Endothelial cell (in vitro differentiated cells): ENCODE measurements around the gene SLCO3A1. TPM values are rescaled to one million over a fixed set of nuclear protein-coding genes. Genes with fewer than 3 reads are reported as not detected.

Experiments used
- DNase-seq: peaks from one replicate; pipeline ENCODE4 v3.0.0; 2021; ENCODE audit warnings: low spot score
- H3K27ac Mint-ChIP-seq: one replicate; pipeline ENCODE4 v1.8.0; 2021; ENCODE audit warnings: mixed read lengths, inconsistent platforms; ENCODE audit not compliant: unreplicated experiment
- H3K27me3 Mint-ChIP-seq: one replicate; pipeline ENCODE4 v1.8.0; 2021; ENCODE audit warnings: mild to moderate bottlenecking, moderate library complexity, mixed read lengths, inconsistent platforms; ENCODE audit not compliant: unreplicated experiment
- H3K36me3 Mint-ChIP-seq: one replicate; pipeline ENCODE4 v1.8.0; 2021; ENCODE audit warnings: mild to moderate bottlenecking, low read depth, mixed read lengths, inconsistent platforms; ENCODE audit not compliant: unreplicated experiment
- H3K4me1 Mint-ChIP-seq: one replicate; pipeline ENCODE4 v1.8.0; 2021; ENCODE audit warnings: mild to moderate bottlenecking, mixed read lengths, inconsistent platforms; ENCODE audit not compliant: unreplicated experiment
- H3K4me3 Mint-ChIP-seq: one replicate; pipeline ENCODE4 v1.8.0; 2021; ENCODE audit warnings: mild to moderate bottlenecking, mixed read lengths, inconsistent platforms; ENCODE audit not compliant: unreplicated experiment
- H3K9me3 Mint-ChIP-seq: one replicate; pipeline ENCODE4 v1.8.0; 2021; ENCODE audit warnings: mixed read lengths, inconsistent platforms; ENCODE audit not compliant: unreplicated experiment
- total RNA-seq: library from RNA; stranded (reverse); fragmentation: NEBNext Ultra II Directional; extraction: Animal tissue kit (Norgen Biotek cat#: 25700); gene quantifications from one replicate; pipeline ENCODE4 v1.2.1, GENCODE V29; 2021; ENCODE audit not compliant: unreplicated experiment
- TF ChIP-seq, protein P1 (sequence below): fragments of 200-600 bp; sonication (generic); IDR thresholded peaks from one replicate; pipeline ENCODE4 v1.5.0; 2021; ENCODE audit warnings: antibody characterized with exemption; ENCODE audit not compliant: unreplicated experiment

Gene SLCO3A1
- total RNA-seq, 1 donor from 2014 or later = 30.9 TPM

GRCh38 chr15:91852741-91853510, 582 bp upstream of the SLCO3A1 start:
- DNase-seq = peak; percentile 76
- Mint-ChIP-seq H3K27me3 (peaks cover 7% of the 10 kb centered on the region), H3K4me3 (peak overlapping the region; percentile 91), H3K9me3 (no peaks in the 10 kb centered on the region), H3K27ac (no peak overlapping the region), H3K36me3 (no peaks in the 10 kb centered on the region), H3K4me1 (peaks cover 25% of the 10 kb centered on the region)
- TF ChIP-seq, protein P1, sequence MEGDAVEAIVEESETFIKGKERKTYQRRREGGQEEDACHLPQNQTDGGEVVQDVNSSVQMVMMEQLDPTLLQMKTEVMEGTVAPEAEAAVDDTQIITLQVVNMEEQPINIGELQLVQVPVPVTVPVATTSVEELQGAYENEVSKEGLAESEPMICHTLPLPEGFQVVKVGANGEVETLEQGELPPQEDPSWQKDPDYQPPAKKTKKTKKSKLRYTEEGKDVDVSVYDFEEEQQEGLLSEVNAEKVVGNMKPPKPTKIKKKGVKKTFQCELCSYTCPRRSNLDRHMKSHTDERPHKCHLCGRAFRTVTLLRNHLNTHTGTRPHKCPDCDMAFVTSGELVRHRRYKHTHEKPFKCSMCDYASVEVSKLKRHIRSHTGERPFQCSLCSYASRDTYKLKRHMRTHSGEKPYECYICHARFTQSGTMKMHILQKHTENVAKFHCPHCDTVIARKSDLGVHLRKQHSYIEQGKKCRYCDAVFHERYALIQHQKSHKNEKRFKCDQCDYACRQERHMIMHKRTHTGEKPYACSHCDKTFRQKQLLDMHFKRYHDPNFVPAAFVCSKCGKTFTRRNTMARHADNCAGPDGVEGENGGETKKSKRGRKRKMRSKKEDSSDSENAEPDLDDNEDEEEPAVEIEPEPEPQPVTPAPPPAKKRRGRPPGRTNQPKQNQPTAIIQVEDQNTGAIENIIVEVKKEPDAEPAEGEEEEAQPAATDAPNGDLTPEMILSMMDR = peak; percentile 90

DNA sequence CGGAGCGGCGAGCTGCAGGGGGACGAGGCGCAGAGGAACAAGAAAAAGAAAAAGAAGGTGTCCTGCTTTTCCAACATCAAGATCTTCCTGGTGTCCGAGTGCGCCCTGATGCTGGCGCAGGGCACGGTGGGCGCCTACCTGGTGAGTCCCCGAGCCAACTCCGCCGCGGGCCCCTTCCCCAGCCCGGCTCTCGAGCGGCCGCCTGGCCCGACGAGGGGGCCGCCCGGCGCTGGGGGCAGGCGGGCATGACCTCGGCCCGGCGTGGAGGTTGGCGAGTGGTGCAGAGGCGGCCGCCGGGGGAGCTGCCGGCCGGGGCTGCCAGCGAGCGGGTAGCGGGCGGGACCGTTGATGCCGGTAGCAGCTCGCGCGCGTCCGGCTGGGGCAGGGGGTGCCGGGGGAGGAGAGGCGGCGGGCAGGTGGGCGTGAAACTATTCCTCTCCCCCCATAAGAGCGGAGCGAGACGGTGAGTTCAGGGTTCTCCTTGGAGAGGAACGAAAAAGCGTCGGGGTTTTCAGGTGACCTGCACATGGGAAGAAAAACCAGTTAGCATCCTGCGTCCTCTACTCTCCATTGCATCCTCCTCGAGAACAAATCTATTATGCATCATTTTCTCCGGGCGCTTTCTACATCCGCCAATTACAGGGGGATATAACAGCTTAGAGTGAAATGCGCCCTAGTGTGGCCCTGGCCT, 585 bp downstream of the SLCO3A1 start:
- Mint-ChIP-seq H3K36me3 (no peaks in the 10 kb centered on the region), H3K9me3 (no peaks in the 10 kb centered on the region), H3K27me3 (peaks cover 7% of the 10 kb centered on the region), H3K4me3 (peak overlapping the region; percentile 88), H3K27ac (no peak overlapping the region), H3K4me1 (peaks cover 25% of the 10 kb centered on the region)
- DNase-seq = peak; percentile 70
- TF ChIP-seq, protein P1 = no peak

DNA sequence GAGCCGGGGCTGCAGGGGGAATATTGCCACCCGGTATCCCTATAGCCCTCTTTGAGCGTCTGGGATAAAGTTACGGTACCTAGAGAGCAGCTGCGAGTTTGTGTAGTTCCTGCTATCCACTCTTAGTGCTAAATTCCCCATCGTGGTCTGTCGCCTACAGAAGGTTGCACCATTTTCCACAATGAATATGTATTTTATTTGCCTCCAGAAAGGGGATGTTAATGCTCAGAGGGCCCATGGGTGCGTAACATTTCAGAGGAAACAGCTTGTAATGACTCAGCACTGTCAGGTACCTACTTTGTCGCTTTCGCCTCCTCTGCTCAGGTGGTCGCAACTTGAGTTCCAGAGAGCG, 1.1 kb downstream of the SLCO3A1 start:
- Mint-ChIP-seq H3K4me3 (peak overlapping the region; percentile 88), H3K4me1 (peaks cover 25% of the 10 kb centered on the region), H3K27ac (no peak overlapping the region), H3K27me3 (peaks cover 7% of the 10 kb centered on the region), H3K36me3 (no peaks in the 10 kb centered on the region), H3K9me3 (no peaks in the 10 kb centered on the region)
- DNase-seq = no peak
- TF ChIP-seq, protein P1 = no peak

- Mint-ChIP-seq H3K4me3 (peak overlapping the region; percentile 88), H3K9me3 (no peaks in the 10 kb centered on the region), H3K4me1 (peaks cover 25% of the 10 kb centered on the region), H3K27me3 (peaks cover 7% of the 10 kb centered on the region), H3K27ac (no peak overlapping the region), H3K36me3 (no peaks in the 10 kb centered on the region)
- TF ChIP-seq, protein P1 = no peak
- no peak for DNase-seq
Observed at GRCh38 chr15:91855241-91855640, 1.7 kb downstream of the SLCO3A1 start.
